ENCODE results near the gene FEM1A. TPM values are rescaled to one million over a fixed set of nuclear protein-coding genes. Genes with fewer than 3 reads are reported as not detected.

Gene FEM1A
- total and polyA plus RNA-seq, 9 of the 15 experiments (the other 6 are each of a cell fraction or from before 2014, with no cell fraction given) = 0.08 to 19.0 (median 6.8) TPM

GRCh38 chr19:4768934-4769777, 22.4 kb upstream of the FEM1A start (continued):
- TF ChIP-seq, protein P1, sequence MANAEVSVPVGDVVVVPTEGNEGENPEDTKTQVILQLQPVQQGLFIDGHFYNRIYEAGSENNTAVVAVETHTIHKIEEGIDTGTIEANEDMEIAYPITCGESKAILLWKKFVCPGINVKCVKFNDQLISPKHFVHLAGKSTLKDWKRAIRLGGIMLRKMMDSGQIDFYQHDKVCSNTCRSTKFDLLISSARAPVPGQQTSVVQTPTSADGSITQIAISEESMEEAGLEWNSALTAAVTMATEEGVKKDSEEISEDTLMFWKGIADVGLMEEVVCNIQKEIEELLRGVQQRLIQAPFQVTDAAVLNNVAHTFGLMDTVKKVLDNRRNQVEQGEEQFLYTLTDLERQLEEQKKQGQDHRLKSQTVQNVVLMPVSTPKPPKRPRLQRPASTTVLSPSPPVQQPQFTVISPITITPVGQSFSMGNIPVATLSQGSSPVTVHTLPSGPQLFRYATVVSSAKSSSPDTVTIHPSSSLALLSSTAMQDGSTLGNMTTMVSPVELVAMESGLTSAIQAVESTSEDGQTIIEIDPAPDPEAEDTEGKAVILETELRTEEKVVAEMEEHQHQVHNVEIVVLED (CRISPR knock-in tag; IDR thresholded peaks at IDR 0.05) = 0 out of 2 replicates have a peak, but pooled peaks have one; percentile 31
- TF ChIP-seq, protein P2, sequence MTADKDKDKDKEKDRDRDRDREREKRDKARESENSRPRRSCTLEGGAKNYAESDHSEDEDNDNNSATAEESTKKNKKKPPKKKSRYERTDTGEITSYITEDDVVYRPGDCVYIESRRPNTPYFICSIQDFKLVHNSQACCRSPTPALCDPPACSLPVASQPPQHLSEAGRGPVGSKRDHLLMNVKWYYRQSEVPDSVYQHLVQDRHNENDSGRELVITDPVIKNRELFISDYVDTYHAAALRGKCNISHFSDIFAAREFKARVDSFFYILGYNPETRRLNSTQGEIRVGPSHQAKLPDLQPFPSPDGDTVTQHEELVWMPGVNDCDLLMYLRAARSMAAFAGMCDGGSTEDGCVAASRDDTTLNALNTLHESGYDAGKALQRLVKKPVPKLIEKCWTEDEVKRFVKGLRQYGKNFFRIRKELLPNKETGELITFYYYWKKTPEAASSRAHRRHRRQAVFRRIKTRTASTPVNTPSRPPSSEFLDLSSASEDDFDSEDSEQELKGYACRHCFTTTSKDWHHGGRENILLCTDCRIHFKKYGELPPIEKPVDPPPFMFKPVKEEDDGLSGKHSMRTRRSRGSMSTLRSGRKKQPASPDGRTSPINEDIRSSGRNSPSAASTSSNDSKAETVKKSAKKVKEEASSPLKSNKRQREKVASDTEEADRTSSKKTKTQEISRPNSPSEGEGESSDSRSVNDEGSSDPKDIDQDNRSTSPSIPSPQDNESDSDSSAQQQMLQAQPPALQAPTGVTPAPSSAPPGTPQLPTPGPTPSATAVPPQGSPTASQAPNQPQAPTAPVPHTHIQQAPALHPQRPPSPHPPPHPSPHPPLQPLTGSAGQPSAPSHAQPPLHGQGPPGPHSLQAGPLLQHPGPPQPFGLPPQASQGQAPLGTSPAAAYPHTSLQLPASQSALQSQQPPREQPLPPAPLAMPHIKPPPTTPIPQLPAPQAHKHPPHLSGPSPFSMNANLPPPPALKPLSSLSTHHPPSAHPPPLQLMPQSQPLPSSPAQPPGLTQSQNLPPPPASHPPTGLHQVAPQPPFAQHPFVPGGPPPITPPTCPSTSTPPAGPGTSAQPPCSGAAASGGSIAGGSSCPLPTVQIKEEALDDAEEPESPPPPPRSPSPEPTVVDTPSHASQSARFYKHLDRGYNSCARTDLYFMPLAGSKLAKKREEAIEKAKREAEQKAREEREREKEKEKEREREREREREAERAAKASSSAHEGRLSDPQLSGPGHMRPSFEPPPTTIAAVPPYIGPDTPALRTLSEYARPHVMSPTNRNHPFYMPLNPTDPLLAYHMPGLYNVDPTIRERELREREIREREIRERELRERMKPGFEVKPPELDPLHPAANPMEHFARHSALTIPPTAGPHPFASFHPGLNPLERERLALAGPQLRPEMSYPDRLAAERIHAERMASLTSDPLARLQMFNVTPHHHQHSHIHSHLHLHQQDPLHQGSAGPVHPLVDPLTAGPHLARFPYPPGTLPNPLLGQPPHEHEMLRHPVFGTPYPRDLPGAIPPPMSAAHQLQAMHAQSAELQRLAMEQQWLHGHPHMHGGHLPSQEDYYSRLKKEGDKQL (CRISPR knock-in tag; IDR thresholded peaks at IDR 0.05; ENCODE audit: borderline replicate concordance) = peak; percentile 100
- peak; percentile 99 for TF ChIP-seq ETV5 (CRISPR knock-in tag; IDR thresholded peaks at IDR 0.05; ENCODE audit: low read depth)
- TF ChIP-seq SIN3B (IDR thresholded peaks at IDR 0.05; ENCODE audit: low read depth) = no peak
- TF ChIP-seq, protein P3, sequence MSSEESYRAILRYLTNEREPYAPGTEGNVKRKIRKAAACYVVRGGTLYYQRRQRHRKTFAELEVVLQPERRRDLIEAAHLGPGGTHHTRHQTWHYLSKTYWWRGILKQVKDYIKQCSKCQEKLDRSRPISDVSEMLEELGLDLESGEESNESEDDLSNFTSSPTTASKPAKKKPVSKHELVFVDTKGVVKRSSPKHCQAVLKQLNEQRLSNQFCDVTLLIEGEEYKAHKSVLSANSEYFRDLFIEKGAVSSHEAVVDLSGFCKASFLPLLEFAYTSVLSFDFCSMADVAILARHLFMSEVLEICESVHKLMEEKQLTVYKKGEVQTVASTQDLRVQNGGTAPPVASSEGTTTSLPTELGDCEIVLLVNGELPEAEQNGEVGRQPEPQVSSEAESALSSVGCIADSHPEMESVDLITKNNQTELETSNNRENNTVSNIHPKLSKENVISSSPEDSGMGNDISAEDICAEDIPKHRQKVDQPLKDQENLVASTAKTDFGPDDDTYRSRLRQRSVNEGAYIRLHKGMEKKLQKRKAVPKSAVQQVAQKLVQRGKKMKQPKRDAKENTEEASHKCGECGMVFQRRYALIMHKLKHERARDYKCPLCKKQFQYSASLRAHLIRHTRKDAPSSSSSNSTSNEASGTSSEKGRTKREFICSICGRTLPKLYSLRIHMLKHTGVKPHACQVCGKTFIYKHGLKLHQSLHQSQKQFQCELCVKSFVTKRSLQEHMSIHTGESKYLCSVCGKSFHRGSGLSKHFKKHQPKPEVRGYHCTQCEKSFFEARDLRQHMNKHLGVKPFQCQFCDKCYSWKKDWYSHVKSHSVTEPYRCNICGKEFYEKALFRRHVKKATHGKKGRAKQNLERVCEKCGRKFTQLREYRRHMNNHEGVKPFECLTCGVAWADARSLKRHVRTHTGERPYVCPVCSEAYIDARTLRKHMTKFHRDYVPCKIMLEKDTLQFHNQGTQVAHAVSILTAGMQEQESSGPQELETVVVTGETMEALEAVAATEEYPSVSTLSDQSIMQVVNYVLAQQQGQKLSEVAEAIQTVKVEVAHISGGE (CRISPR knock-in tag; IDR thresholded peaks at IDR 0.05) = peak in 1 of 3 experiments; percentile 80; a peak in 2 of 6 replicates
- no peak for TF ChIP-seq ZZZ3 (IDR thresholded peaks at IDR 0.05)
- no peak for TF ChIP-seq CBFA2T2 (conservative IDR thresholded peaks at IDR 0.05)
- TF ChIP-seq, protein P4, sequence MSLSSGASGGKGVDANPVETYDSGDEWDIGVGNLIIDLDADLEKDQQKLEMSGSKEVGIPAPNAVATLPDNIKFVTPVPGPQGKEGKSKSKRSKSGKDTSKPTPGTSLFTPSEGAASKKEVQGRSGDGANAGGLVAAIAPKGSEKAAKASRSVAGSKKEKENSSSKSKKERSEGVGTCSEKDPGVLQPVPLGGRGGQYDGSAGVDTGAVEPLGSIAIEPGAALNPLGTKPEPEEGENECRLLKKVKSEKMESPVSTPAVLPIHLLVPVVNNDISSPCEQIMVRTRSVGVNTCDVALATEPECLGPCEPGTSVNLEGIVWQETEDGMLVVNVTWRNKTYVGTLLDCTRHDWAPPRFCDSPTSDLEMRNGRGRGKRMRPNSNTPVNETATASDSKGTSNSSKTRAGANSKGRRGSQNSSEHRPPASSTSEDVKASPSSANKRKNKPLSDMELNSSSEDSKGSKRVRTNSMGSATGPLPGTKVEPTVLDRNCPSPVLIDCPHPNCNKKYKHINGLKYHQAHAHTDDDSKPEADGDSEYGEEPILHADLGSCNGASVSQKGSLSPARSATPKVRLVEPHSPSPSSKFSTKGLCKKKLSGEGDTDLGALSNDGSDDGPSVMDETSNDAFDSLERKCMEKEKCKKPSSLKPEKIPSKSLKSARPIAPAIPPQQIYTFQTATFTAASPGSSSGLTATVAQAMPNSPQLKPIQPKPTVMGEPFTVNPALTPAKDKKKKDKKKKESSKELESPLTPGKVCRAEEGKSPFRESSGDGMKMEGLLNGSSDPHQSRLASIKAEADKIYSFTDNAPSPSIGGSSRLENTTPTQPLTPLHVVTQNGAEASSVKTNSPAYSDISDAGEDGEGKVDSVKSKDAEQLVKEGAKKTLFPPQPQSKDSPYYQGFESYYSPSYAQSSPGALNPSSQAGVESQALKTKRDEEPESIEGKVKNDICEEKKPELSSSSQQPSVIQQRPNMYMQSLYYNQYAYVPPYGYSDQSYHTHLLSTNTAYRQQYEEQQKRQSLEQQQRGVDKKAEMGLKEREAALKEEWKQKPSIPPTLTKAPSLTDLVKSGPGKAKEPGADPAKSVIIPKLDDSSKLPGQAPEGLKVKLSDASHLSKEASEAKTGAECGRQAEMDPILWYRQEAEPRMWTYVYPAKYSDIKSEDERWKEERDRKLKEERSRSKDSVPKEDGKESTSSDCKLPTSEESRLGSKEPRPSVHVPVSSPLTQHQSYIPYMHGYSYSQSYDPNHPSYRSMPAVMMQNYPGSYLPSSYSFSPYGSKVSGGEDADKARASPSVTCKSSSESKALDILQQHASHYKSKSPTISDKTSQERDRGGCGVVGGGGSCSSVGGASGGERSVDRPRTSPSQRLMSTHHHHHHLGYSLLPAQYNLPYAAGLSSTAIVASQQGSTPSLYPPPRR (CRISPR knock-in tag; IDR thresholded peaks at IDR 0.05; ENCODE audit: borderline replicate concordance) = peak; percentile 100
